NCI-H2171 treated with DMSO at 0.1 percent for 48 hours (cell line): ENCODE results near the gene THEMIS2.

Experiments
- DNase-seq: peaks from one replicate; lab custom pipeline; 2025; lab: John Stamatoyannopoulos, UW

Gene THEMIS2

DNA sequence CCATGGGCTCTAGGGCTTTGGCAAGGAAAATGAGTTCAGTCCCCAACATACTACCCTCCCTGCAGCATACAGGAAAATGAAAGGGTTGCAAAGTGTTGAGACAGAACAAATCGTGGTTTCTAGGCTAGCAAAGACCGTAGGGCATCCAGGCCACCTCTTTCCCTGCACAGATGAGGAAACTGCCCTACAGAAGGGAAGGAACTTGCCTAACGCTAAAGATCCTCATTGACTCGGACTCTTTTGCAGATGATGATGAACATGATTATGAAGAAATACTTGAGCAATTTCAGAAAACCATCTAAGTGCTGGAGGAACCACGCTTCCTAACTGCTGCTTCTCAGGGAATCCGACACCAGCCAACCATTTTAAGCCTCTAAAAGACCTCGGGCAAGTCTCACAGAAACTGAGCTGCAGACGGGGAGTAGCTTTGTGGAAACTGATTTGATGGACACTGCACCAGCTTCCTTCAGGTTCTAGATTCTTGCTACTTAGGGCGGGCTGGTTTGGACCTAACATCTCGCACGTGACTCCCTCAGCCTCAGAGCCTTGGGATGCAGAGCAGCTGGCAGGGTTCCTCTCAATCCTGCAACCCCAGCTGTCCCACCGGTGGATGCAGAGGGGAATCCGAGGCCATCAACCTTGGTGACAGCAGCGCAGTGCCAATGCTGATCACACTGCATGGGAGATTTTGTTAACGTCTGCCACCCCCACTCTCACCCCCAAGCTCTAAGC, 13.4 kb downstream of the THEMIS2 start:
- no peak for DNase-seq

DNA sequence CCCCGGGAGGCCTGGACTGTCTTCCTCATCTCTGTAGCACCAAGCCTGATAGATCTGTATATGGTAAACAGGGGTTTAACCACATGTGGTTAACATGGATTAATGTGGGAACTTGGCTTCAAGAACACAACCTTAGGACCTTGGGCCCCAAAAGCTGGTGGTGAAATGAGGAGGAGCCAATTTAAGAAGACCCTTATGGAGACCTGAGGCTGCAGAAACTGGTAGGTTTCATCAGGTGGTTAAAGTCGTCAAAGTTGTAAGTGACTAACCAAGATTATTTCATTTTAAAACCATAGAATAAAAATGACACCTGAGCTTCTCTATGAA, 14.0 kb downstream of the THEMIS2 start:
- no peak for DNase-seq

DNA sequence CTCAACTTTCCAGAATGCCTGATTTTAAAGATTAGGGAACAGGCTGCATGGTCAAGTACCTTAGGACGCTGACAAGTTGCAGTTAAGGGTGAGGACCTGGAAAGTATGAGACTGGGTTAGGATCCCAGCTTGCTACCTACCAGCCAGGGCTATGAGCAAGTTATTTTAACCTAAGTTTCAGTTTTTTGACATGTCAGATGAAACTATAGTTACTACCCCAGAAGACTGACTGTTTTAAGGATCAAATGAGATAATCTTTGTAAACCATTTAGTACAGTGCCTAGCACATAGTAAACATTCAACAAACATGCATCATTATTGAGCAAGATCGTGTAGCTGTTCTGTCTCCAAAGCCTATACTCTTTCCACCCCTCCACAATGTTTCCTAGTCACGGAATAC, 14.4 kb downstream of the THEMIS2 start:
- no peak for DNase-seq

DNA sequence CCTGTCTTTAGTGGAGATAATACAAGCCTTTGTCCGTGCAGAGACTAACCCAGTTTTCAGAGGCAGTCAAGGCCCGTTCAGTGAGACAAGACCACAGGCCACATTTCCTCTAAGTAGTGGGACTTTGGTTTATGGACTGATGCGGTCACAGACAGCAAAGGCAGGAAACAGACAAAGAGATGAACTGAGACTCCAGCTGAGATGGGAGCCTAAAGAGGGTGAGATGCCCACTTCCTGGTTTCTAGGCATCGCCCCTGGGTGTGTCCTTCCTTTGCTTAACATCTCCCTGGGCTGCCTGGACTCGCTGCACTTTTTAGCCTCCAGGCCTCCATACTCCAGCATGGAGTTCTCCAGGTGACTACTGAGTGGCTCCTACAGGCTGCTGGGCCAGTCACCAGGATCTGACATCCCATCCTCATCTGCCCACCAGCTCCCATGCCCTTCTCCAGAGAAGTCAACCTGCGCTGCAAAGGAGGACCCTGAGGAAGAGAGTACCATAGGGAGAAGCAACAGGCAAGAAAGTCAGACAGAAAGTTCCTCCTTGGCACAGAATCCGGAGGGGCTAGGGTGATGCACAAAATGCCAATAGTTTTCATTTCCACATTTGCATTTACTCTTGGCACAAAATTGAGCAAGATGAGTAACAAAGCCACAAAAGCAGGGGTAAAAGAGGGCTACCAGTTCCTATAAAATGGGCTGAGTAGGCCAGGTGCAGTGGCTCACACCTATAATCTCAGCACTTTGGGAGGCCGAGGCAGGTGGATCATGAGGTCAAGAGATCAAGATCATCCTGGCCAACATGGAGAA, 15.1 kb downstream of the THEMIS2 start:
- no peak for DNase-seq

DNA sequence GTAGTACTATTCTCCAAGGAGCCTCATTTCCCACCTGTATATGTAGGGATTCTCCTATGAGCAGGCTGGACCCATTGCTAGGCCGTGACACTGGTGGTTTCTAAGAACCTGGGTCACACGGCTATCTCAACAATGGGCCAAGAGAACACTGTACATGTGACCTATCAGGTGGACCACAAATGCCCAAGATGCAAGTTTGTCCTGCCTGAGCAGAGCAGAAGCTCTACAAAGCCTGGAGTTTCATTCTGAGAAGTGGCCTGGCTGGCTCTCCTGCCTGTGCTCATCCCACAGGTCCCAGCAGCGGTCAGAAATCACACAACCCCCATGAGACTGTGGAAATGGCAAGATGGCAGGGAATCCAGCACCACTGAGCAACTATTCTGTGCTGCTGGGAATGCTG, 17.2 kb downstream of the THEMIS2 start:
- DNase-seq: no peak

DNA sequence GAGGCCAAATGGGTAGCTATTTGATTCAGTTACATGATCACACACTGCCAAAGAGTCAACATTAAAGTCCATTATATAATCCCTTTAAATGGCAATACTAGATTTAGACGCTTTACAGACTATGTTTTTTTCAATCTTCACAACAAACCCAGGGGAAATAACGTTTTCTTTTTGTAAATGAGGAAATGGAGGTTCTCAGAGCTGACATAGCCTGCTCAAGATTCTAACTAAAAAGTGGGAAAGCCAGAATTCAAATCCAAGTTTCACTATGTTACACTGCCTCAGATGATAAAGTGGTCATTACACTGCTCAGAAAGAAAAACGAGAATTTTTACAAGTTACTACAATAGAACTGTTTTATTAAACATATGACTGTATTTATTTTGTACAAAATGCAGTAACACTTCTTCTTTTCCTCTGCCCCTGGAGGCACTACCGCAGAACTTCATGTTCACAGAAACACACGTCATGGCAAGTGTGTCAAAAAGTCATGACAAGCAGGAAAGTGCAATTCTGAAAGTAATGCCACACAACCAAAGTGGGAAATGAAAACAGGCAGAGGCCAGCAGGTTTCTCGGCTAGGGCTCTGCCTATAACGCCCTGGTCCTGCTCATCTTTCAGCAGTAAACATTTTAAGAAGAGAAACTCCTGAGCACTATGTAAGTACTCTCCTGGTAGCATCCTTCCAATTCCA, 19.0 kb downstream of the THEMIS2 start:
- DNase-seq: no peak

DNA sequence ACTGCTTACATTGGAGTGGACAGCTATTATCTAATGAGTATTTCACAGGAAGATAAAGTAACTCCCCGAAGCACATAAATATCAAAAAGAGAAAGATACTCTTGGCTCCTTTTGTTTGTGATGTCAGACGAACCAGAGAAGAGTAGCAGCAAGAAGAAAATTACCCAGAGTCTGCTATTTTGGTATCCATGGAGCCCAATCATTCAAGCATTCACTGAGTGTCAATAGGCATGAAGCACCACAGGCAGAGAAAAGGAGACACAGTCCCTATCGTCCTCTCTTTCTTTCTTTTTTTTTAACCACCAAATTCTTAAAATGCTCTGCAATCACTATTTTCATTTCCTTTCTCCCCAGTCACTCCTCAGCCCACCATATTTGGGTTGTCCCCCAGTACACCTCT, 22.2 kb downstream of the THEMIS2 start:
- DNase-seq: no peak

DNA sequence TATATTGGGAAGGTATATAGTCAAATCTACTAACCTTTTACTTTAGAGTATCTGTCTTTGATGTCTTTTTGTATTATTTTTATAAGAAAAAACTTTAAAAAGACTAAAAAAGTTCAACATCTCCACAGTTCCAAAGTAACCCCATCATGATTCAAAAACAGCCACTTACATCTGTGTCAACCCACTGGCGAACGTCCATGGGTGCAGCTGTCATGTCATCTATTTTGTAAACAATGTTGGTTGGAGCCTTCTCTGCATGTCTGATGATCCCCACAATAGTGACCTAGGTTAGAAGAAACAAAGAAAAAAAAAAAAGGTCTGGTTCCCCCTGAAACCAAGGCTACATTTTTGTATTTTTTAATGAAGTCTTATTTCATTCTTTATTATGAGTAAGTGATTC, 34.4 kb downstream of the THEMIS2 start:
- no peak for DNase-seq

DNA sequence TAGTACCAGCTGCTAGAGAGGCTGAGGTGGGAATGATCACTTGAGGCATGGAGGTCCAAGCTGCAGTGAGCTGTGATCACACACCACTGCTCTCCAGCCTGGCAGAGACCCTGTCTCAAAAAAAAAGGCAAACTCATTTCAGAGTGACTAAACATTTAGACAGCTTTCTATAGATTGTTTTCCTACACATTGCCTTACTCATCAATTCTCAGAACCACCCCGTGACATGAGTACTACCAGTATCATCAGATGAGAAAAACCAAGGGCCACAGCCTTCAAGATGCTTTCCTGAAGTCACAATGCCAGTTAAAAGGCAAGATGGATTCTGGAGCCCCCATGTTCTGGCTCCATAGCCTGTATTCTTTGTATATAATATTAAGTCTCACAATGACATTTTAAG, 40.1 kb downstream of the THEMIS2 start:
- DNase-seq: no peak

DNA sequence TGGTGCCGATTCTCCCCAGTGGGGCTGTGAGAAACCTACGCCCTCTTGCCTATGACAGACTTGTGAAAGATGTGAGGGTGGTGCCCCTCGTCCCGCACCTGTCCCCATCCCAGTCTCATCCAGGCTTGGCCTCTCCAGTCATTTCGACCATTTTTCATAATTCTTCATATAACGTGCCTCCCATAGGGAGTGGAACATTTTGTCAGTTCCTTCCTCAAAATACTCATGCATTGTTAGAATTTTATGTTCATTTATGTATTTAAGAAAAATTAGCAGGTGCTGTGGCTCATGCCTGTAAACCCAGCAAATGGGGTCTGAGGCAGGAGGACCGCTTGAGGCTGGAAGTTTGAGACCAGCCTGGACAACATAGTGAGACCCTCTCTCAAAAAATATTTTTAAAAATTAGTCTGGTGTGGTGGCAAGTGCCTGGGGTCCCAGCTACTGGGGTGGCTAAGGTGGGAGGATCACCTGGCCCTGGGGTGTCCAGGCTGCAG, 42.8 kb downstream of the THEMIS2 start:
- no peak for DNase-seq

DNA sequence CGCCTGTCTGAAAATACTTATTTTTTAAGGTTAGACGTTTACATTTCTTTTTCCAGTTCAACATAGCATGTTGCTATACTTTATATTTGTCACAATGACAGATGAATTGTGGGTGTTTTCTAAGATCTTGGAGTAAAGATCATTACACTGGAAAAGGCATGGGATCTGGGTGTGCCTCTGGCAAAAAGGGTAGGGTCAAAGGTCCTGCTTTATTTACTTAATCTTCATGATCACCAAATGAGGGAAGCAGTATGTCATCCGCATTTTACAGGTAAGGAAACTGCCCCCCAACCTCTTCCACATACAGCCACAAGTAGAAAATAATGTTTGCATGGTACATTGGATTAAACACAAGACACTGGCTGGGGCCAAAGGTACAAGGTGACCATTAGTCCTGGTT, 49.9 kb downstream of the THEMIS2 start:
- no peak for DNase-seq

DNA sequence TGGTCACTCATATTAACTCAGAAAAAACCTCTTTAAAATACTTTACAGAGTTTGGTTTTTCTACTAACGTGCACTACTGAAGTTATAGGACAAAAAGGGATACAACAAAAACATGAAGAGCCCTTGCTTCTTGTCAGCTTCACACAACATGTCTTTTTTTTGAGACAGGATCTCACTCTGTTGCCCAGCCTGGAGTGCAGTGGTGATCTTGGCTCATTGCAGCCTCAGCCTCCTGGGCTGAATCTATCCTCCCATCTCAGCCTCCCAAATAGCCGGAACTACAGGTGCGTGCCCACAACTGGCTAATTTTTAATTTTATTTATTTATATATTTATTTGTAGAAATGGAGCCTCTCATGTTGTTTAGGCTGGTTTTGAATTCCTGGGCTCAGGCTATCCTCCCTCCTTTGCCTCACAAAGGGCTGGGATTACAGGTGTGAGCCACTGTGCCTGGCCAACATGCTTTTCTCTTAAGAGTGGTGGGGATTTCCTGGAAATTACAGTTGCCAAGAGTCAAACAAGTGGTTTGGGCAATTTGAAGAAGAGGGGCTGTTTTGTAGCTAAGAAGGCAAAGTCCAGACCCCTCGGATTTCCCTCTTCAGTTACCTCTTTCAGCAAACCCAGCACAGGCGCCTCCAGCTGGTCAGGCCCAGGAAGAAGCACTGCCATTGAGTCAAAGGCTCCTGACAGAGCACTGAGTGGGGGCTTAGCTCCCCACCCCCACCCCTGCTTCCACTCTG, 56.0 kb downstream of the THEMIS2 start:
- no peak for DNase-seq

DNA sequence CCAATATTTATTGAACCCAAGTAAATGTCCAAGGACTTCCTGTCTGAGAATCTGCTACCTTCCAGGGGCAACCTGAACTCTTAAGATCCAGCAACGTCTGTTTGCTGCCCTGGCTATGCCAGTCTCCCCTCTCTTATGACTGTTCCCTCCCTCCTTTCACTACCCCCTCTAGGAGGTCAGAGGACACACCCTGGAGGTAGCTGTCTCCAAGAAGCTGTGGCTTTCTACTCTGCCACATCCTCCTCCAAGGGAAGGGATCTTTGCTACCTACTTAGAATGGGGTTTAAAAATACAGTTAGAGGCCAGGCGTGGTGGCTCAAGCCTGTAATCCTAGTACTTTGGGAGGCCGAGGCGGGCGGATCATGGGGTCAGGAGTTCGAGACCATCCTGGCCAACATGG, 58.8 kb downstream of the THEMIS2 start:
- DNase-seq: no peak

DNA sequence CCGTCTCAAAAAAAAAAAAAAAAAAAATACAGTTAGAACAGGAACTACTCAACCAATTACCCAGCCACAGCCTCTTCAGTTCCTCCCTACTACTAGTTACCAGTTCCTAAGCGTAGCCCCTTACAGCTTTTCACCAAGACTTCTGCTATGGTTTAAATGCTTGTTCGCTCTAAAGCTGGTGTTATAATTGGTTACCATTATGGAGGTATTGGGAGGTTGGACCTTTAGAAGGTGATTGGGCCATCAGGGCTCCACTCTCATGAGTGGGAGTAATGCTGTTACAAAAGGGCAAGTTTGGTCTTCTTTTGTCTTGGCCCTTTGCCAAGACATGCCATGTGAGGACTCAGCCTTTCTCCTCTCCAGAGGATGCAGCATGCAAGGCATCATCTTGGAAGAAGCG, 59.4 kb downstream of the THEMIS2 start:
- DNase-seq: peak; percentile 3

DNA sequence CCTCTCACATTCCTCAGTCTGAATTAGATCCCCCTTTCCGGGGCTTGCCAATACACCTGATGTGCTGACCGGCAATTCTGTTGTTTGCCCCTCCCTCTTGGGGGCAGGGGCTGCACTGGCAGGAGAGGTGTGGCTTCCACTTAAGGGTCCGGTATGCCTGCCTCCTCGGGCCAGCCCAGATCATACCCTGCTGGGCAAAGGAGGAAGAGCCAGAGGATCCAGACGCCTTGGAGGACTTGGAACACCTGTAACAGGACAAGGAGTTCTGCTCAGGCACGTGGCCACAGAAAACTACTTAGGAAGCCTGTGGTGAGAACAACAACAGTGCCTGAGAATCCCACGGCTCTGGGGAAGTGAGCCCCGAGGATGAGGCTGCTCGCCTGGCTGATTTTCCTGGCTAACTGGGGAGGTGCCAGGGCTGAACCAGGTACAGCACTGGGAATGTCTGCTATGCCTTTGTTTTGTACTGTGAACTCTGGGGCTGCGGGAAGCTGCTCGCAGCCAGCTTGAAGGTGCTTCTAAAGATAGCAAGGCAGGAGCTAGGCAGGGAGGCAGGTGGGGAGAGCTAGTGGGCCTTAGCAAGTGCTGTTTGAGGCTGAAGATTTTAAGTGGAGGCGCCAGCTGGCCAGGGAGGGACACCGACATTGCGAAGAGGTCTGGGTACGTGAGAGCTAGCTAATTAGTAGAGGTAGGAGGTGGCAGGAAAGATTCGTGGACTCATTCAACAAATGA, 62.6 kb downstream of the THEMIS2 start, which contains the start of gene SMPDL3B:
Gene SMPDL3B (plus strand): TSS at position 183 of the 732 bp plus-strand sequence. CDS start 184 bp downstream, at position 367.
- peak; percentile 67 for DNase-seq

DNA sequence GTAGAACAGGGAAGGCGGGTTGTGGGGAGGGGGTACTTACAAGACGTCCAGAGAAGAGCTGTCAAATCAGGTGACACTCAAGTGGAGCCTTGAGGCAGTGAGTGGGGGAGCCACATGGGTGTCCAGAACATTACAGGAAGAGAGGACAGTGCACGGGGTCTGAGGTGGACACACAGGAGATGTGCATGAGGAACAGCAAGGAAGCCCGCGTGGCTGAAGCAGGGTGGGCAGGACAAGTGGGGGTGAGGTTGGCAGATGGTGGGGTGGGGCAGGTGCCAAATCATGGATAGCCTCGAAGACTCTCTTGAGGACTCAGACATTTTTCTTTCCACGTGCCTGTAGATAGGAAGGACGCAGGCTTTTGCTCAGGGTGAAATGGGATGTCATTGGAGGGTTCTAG, 63.4 kb downstream of the THEMIS2 start:
- peak; percentile 26 for DNase-seq
